ENCODE data around the gene PDIA5. TPM values are rescaled to one million over a fixed set of nuclear protein-coding genes. Genes with fewer than 3 reads are reported as not detected.

The PDIA5 gene
- total RNA-seq, 1 experiment from 2014 or later: 53.6 TPM

- ChIA-PET POLR2A (interaction anchor here (0.6 kb wide), 1 partner anchor 36 kb away, joined by 3 read pairs; no protein-coding TSS in a partner anchor), CTCF (no interaction called here)
- ATAC-seq: no peak
- TF ChIP-seq REST (IDR thresholded peaks at IDR 0.05; ENCODE audit: insufficient read depth in 1 of 2, low read depth in 2 of 2, low read length in 1 of 2) (no peak), SIN3A (IDR thresholded peaks at IDR 0.05; ENCODE audit: borderline replicate concordance, insufficient read depth, low read depth, low read length) (no peak), TCF7L2 (IDR thresholded peaks at IDR 0.05; ENCODE audit: low read depth, low read length) (no peak), POLR2AphosphoS5 (IDR thresholded peaks at IDR 0.05; ENCODE audit: low read depth, low read length) (no peak)
- TF ChIP-seq, protein P1, sequence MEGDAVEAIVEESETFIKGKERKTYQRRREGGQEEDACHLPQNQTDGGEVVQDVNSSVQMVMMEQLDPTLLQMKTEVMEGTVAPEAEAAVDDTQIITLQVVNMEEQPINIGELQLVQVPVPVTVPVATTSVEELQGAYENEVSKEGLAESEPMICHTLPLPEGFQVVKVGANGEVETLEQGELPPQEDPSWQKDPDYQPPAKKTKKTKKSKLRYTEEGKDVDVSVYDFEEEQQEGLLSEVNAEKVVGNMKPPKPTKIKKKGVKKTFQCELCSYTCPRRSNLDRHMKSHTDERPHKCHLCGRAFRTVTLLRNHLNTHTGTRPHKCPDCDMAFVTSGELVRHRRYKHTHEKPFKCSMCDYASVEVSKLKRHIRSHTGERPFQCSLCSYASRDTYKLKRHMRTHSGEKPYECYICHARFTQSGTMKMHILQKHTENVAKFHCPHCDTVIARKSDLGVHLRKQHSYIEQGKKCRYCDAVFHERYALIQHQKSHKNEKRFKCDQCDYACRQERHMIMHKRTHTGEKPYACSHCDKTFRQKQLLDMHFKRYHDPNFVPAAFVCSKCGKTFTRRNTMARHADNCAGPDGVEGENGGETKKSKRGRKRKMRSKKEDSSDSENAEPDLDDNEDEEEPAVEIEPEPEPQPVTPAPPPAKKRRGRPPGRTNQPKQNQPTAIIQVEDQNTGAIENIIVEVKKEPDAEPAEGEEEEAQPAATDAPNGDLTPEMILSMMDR (IDR thresholded peaks at IDR 0.05): no peak
- Histone ChIP-seq H3K4me1 (ENCODE audit: control insufficient read depth, insufficient read depth, low read length) (no peaks in the 10 kb centered on the region), H3K4me3 (ENCODE audit: low read depth in 2 of 2, low read length in 2 of 2) (no peak overlapping the region), H3K27me3 (ENCODE audit: control insufficient read depth, insufficient read depth, low read length) (no peaks in the 10 kb centered on the region), H3K36me3 (ENCODE audit: control insufficient read depth, insufficient read depth, low read length) (peaks cover 2% of the 10 kb centered on the region), H3K9me3 (ENCODE audit: control insufficient read depth, insufficient read depth, low read depth, low read length) (no peaks in the 10 kb centered on the region), H3K27ac (ENCODE audit: low read length) (no peak overlapping the region)
- intact Hi-C loops (cut with micrococcal nuclease; ENCODE audit: unreplicated experiment) (no loop called here), in situ Hi-C loops (cut with HindIII; ENCODE audit: low pct_unique_long_range_greater_than_20kb, low sequenced_read_pairs) (no loop called here)
- no TSS peak for BruUV-seq (replicated peaks)
- no peak for DNase-seq (ENCODE audit: low read depth, low spot score)
Measured at GRCh38 chr3:123154020-123154985, 87.5 kb downstream of the PDIA5 start.

DNA sequence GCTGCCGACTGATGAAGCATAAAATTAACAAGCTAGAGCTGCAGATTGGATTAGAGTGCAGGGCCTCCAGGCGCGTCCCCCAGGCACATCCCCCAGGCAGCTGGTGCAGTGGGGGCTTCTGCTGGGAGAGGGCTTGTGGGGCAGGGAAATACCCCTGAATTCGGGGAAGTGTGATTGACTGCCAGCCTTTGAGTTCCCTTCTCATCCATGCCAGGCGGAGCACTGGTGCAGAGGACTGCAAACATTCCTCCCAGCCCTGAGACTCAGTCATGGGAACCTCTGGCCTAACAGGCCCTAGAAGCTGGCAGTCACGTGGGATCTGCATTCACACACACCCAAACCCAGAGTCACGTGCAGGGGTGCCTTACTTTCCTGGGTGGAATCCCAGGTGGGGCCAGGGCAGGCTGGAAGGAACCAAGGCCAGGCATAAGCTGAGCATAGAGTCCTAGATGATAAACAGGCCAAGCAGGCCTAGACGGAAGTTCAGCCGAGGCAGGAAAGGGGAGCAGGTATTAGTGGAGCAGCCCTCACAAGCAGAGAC lies 88.7 kb downstream of the PDIA5 start:
- no peak for DNase-seq (ENCODE audit: low read depth, low spot score)
- no peak for ATAC-seq
- no peaks in the 10 kb centered on the region for H3K27me3 ChIP-seq (ENCODE audit: control insufficient read depth, insufficient read depth, low read length)
- no peak overlapping the region for H3K4me3 ChIP-seq (ENCODE audit: low read depth in 2 of 2, low read length in 2 of 2)
- H3K36me3 ChIP-seq (ENCODE audit: control insufficient read depth, insufficient read depth, low read length): peaks cover under 1% of the 10 kb centered on the region
- BruUV-seq (replicated peaks): no TSS peak
- no peak overlapping the region for H3K27ac ChIP-seq (ENCODE audit: low read length)
- TF ChIP-seq REST (IDR thresholded peaks at IDR 0.05; ENCODE audit: insufficient read depth in 1 of 2, low read depth in 2 of 2, low read length in 1 of 2) (no peak), POLR2AphosphoS5 (IDR thresholded peaks at IDR 0.05; ENCODE audit: low read depth, low read length) (no peak), TCF7L2 (IDR thresholded peaks at IDR 0.05; ENCODE audit: low read depth, low read length) (no peak), SIN3A (IDR thresholded peaks at IDR 0.05; ENCODE audit: borderline replicate concordance, insufficient read depth, low read depth, low read length) (no peak)
- TF ChIP-seq, protein P1 (IDR thresholded peaks at IDR 0.05): no peak
- H3K9me3 ChIP-seq (ENCODE audit: control insufficient read depth, insufficient read depth, low read depth, low read length): no peaks in the 10 kb centered on the region
- POLR2A ChIA-PET: no interaction called here
- in situ Hi-C loops (cut with HindIII; ENCODE audit: low pct_unique_long_range_greater_than_20kb, low sequenced_read_pairs) (no loop called here), intact Hi-C loops (cut with micrococcal nuclease; ENCODE audit: unreplicated experiment) (no loop called here)
- no peaks in the 10 kb centered on the region for H3K4me1 ChIP-seq (ENCODE audit: control insufficient read depth, insufficient read depth, low read length)
- CTCF ChIA-PET: no interaction called here
